Upper lobe of left lung (tissue), 6 donors: Measurements from ENCODE around the gene LHX4. TPM values are rescaled to one million over a fixed set of nuclear protein-coding genes. Genes with fewer than 3 reads are reported as not detected.
A peak's percentile ranks its signal among the peaks of the same experiment; 100 is the strongest.

ENCODE experiments used
- ATAC-seq, 2 donors: fragments of 200-7000 bp; cut with Tn5 transposase; one replicate each; pipeline ENCODE4 v1.9.1; 2022; ENCODE audit warnings: mild to moderate bottlenecking in 2 of 2, moderate library complexity in 2 of 2; ENCODE audit not compliant: low FRiP score in 2 of 2
- DNase-seq, 2 donors: peaks; one replicate each; pipeline ENCODE4 v3.0.0-alpha.2; 2019 to 2020
- H3K27ac ChIP-seq, 4 donors: fragments of 200-600 bp; sonication (generic); one replicate each; pipeline ENCODE4 v1.5.1; 2016 to 2019
- H3K27me3 ChIP-seq, 4 donors: fragments of 200-600 bp; sonication (generic); one replicate each; pipeline ENCODE4 v1.5.1; 2017 to 2019
- H3K36me3 ChIP-seq, 4 donors: fragments of 200-600 bp; sonication (generic); one replicate each; pipeline ENCODE4 v1.5.1; 2016 to 2019
- H3K4me1 ChIP-seq, 4 donors: fragments of 200-600 bp; sonication (generic); one replicate each; pipeline ENCODE4 v1.5.1; 2018 to 2019
- H3K4me3 ChIP-seq, 4 donors: fragments of 200-600 bp; sonication (generic); one replicate each; pipeline ENCODE4 v1.5.1; 2017 to 2019; ENCODE audit warnings: mild to moderate bottlenecking in 2 of 4, moderate library complexity in 1 of 4
- H3K9me3 ChIP-seq, 4 donors: fragments of 200-600 bp; sonication (generic); one replicate each; pipeline ENCODE4 v1.5.1; 2018 to 2019
- EP300 ChIP-seq, 4 donors: sonication (generic); formaldehyde crosslinking; IDR thresholded peaks; one replicate each; pipeline ENCODE4 v1.5.1; 2017; ENCODE audit warnings: antibody characterized with exemption in 4 of 4, control low read depth in 2 of 4
- POLR2A ChIP-seq, 4 donors: fragments of 450-650 bp; IDR thresholded peaks; one replicate each; pipeline ENCODE4 v1.5.1; 2016 to 2017; ENCODE audit warnings: antibody characterized with exemption in 4 of 4, mild to moderate bottlenecking in 2 of 4
- POLR2AphosphoS5 ChIP-seq, 2 donors: sonication (generic); formaldehyde crosslinking; IDR thresholded peaks; one replicate each; pipeline ENCODE4 v1.5.1; 2017; ENCODE audit warnings: antibody characterized with exemption in 2 of 2
- WGBS, 2 donors: methylation state at CpG; one replicate each; pipeline ENCODE4 v1.1.5; 2017 to 2018; 5-methylcytosine and 5-hydroxymethylcytosine counted together
- total RNA-seq, 6 donors: library from RNA; depleted of rRNA in 4 of 6; stranded (reverse); fragments of >200 nt in 4 of 6; gene quantifications; one replicate each; pipeline versions ENCODE4 v1.1.0 to v1.2.1, GENCODE V29; 2016 to 2021
- TF ChIP-seq, protein P1 (sequence below), 6 experiments: fragments of 450-650 bp in 4 of 6; fragments of 200-600 bp in 2 of 6; sonication (generic) in 2 of 6; IDR thresholded peaks; one replicate each; pipeline ENCODE4 v1.5.1; 2016 to 2019; ENCODE audit warnings: antibody characterized with exemption in 6 of 6
- donor health status: DM: no; HTN: no; CAD: no; lungs with moderate emphysema.
- donor health status: DM: no; HTN: yes; CAD: no; lungs with severe emphysema.

Gene LHX4
- total RNA-seq, 6 donors from 2014 or later = 0.17 to 1.0 (median 0.30) TPM; not detected in 3

GRCh38 chr1:180243517-180244221 is 13.6 kb downstream of the LHX4 start:
- no peaks in the 10 kb centered on the region for H3K36me3 ChIP-seq
- H3K27ac ChIP-seq = no peak overlapping the region
- 82 to 83% methylated on average over 11 of the region's 11 CpGs for WGBS, 2 donors
- H3K27me3 ChIP-seq = peaks cover 0 to 19% (median 5%) of the 10 kb centered on the region in 4 donors
- no peak overlapping the region for H3K4me3 ChIP-seq
- ATAC-seq (no peak), DNase-seq (no peak)
- H3K4me1 ChIP-seq = no peaks in the 10 kb centered on the region
- no peak for TF ChIP-seq POLR2A (IDR thresholded peaks at IDR 0.05)
- TF ChIP-seq EP300 (IDR thresholded peaks at IDR 0.05) = no peak
- TF ChIP-seq POLR2AphosphoS5 (IDR thresholded peaks at IDR 0.05) = no peak
- TF ChIP-seq, protein P1, sequence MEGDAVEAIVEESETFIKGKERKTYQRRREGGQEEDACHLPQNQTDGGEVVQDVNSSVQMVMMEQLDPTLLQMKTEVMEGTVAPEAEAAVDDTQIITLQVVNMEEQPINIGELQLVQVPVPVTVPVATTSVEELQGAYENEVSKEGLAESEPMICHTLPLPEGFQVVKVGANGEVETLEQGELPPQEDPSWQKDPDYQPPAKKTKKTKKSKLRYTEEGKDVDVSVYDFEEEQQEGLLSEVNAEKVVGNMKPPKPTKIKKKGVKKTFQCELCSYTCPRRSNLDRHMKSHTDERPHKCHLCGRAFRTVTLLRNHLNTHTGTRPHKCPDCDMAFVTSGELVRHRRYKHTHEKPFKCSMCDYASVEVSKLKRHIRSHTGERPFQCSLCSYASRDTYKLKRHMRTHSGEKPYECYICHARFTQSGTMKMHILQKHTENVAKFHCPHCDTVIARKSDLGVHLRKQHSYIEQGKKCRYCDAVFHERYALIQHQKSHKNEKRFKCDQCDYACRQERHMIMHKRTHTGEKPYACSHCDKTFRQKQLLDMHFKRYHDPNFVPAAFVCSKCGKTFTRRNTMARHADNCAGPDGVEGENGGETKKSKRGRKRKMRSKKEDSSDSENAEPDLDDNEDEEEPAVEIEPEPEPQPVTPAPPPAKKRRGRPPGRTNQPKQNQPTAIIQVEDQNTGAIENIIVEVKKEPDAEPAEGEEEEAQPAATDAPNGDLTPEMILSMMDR (IDR thresholded peaks at IDR 0.05) = no peak
- H3K9me3 ChIP-seq = no peaks in the 10 kb centered on the region

- 73 to 87% methylated on average over 3 to 6 of the region's 6 CpGs for WGBS, 2 donors
- DNase-seq (peak in 1 of 2 donors; percentile 58), ATAC-seq (no peak)
- Histone ChIP-seq H3K36me3 (no peaks in the 10 kb centered on the region), H3K27me3 (peaks cover 0 to 7% (median 0%) of the 10 kb centered on the region in 4 donors), H3K9me3 (no peaks in the 10 kb centered on the region), H3K4me3 (no peak overlapping the region), H3K4me1 (no peaks in the 10 kb centered on the region), H3K27ac (no peak overlapping the region)
- TF ChIP-seq EP300 (IDR thresholded peaks at IDR 0.05) (no peak), POLR2A (IDR thresholded peaks at IDR 0.05) (no peak), POLR2AphosphoS5 (IDR thresholded peaks at IDR 0.05) (no peak)
- TF ChIP-seq, protein P1 (IDR thresholded peaks at IDR 0.05) = no peak
These were observed 14.8 kb downstream of the LHX4 start for GRCh38 chr1:180244840-180245239.

DNA sequence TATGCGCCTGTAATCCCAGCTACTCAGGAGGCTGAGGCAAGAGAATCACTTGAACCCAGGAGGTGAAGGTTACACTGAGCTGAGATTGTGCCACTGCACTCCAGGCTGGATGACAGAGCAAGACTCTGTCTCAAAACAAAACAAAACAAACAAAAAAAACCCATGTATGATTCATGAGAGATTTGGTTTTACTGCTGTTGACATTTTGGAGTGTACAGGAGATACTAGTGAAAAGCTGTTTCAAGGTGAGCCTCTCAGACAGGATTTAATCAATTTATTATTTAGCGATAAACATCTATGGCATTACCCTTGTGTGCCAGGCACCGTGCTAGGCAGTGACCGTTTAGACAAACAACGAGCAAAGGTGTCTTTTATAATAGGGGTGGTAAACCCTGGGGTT is 16.5 kb downstream of the LHX4 start:
- H3K27me3 ChIP-seq = no peaks in the 10 kb centered on the region
- no peak overlapping the region for H3K4me3 ChIP-seq
- no peaks in the 10 kb centered on the region for H3K4me1 ChIP-seq
- H3K36me3 ChIP-seq = no peaks in the 10 kb centered on the region
- 92 to 94% methylated on average over 5 of the region's 5 CpGs for WGBS, 2 donors
- H3K27ac ChIP-seq = no peak overlapping the region
- TF ChIP-seq POLR2AphosphoS5 (IDR thresholded peaks at IDR 0.05) (no peak), EP300 (IDR thresholded peaks at IDR 0.05) (no peak), POLR2A (IDR thresholded peaks at IDR 0.05) (no peak)
- TF ChIP-seq, protein P1 (IDR thresholded peaks at IDR 0.05) = no peak
- ATAC-seq (no peak), DNase-seq (no peak)
- H3K9me3 ChIP-seq = no peaks in the 10 kb centered on the region

DNA sequence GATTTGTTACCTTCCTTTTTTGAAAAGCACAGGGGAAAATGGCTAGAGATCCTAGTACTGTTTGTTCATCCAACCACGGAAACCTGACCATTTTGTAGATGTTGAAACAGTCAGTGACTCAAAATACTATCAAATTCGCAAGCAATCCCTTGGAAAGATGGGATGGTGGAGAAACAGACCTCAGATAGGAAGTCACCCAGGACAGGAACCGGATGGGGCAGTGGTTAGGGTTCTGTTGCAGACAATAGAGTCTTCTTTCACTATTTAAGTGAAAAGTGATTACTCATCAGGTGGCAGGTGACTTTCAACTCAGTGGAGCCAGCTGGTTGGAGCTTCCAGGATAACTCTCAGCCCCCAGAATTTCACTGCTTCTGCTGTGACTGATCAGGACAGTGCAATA is 17.0 kb downstream of the LHX4 start:
- ATAC-seq (no peak), DNase-seq (no peak)
- no peak overlapping the region for H3K27ac ChIP-seq
- TF ChIP-seq, protein P1 (IDR thresholded peaks at IDR 0.05) = no peak
- no peak for TF ChIP-seq POLR2A (IDR thresholded peaks at IDR 0.05)
- TF ChIP-seq EP300 (IDR thresholded peaks at IDR 0.05) = no peak
- TF ChIP-seq POLR2AphosphoS5 (IDR thresholded peaks at IDR 0.05) = no peak
- no peaks in the 10 kb centered on the region for H3K36me3 ChIP-seq
- H3K4me1 ChIP-seq = no peaks in the 10 kb centered on the region
- 60 to 61% methylated on average over 3 of the region's 3 CpGs for WGBS, 2 donors
- H3K27me3 ChIP-seq = no peaks in the 10 kb centered on the region
- H3K4me3 ChIP-seq = no peak overlapping the region
- H3K9me3 ChIP-seq = no peaks in the 10 kb centered on the region

DNA sequence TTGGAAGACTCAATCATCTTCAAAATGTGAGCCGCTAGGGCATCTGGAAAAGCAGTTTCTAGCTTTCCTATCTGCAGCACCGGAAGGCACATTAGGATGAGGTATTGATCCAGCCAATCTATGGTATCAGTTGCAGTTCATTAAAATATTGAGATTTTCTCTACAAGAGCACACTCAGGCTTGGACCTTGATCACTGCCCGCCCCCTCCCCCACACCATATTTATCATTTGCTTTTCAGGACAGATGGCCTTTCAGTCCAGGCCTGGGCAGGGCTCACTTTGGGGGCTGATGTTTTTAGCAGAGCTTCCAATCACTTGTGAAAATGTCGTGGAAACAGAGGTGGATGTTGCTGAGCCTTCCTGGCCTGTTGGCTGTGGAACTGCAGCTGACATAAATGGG is 17.5 kb downstream of the LHX4 start:
- no peak for DNase-seq
- no peaks in the 10 kb centered on the region for H3K4me1 ChIP-seq
- no peaks in the 10 kb centered on the region for H3K27me3 ChIP-seq
- no peaks in the 10 kb centered on the region for H3K9me3 ChIP-seq
- H3K4me3 ChIP-seq = no peak overlapping the region
- 91 to 93% methylated on average over 4 of the region's 4 CpGs for WGBS, 2 donors
- H3K27ac ChIP-seq = no peak overlapping the region
- TF ChIP-seq, protein P1 (IDR thresholded peaks at IDR 0.05) = no peak
- no peak for TF ChIP-seq POLR2A (IDR thresholded peaks at IDR 0.05)
- no peak for TF ChIP-seq POLR2AphosphoS5 (IDR thresholded peaks at IDR 0.05)
- TF ChIP-seq EP300 (IDR thresholded peaks at IDR 0.05) = no peak
- ATAC-seq = no peak
- H3K36me3 ChIP-seq = no peaks in the 10 kb centered on the region
